Measurements from ENCODE around the gene GNA12.

The GNA12 gene

GRCh38 chr7:2796358-2797352, 47.5 kb downstream of the GNA12 start:
- Histone ChIP-seq H3K36me3 (ENCODE audit: control insufficient read depth in 1 of 2, insufficient read depth in 2 of 2, low read length in 2 of 2) (peaks cover 0 to 29% of the 10 kb centered on the region in 2 donors), H3K27ac (ENCODE audit: low read depth, low read length) (peak overlapping the region; percentile 52), H3K27me3 (ENCODE audit: control insufficient read depth in 1 of 2, insufficient read depth in 2 of 2, low read length in 2 of 2) (no peaks in the 10 kb centered on the region), H3K9ac (ENCODE audit: low read depth in 1 of 2, low read length in 2 of 2) (no peak overlapping the region), H3K9me3 (ENCODE audit: control insufficient read depth in 1 of 2, low read length in 2 of 2) (no peaks in the 10 kb centered on the region), H3K4me3 (ENCODE audit: low read depth in 1 of 2, low read length in 2 of 2) (no peak overlapping the region), H3K4me1 (ENCODE audit: control insufficient read depth in 1 of 2, insufficient read depth in 2 of 2, low read length in 2 of 2) (peaks cover 4 to 7% of the 10 kb centered on the region in 2 donors)

- Histone ChIP-seq H3K9ac (ENCODE audit: low read depth in 1 of 2, low read length in 2 of 2) (no peak overlapping the region), H3K9me3 (ENCODE audit: control insufficient read depth in 1 of 2, low read length in 2 of 2) (no peaks in the 10 kb centered on the region), H3K27ac (ENCODE audit: low read depth, low read length) (no peak overlapping the region), H3K4me3 (ENCODE audit: low read depth in 1 of 2, low read length in 2 of 2) (no peak overlapping the region), H3K27me3 (ENCODE audit: control insufficient read depth in 1 of 2, insufficient read depth in 2 of 2, low read length in 2 of 2) (no peaks in the 10 kb centered on the region), H3K4me1 (ENCODE audit: control insufficient read depth in 1 of 2, insufficient read depth in 2 of 2, low read length in 2 of 2) (peaks cover 0 to 4% of the 10 kb centered on the region in 2 donors), H3K36me3 (ENCODE audit: control insufficient read depth in 1 of 2, insufficient read depth in 2 of 2, low read length in 2 of 2) (peaks cover 0 to 29% of the 10 kb centered on the region in 2 donors)
These were observed 48.2 kb downstream of the GNA12 start for GRCh38 chr7:2795906-2796305.

GRCh38 chr7:2794836-2795636, 49.1 kb downstream of the GNA12 start:
- H3K27me3 ChIP-seq (ENCODE audit: control insufficient read depth in 1 of 2, insufficient read depth in 2 of 2, low read length in 2 of 2) = no peaks in the 10 kb centered on the region
- no peak overlapping the region for H3K4me3 ChIP-seq (ENCODE audit: low read depth in 1 of 2, low read length in 2 of 2)
- peaks cover 0 to 29% of the 10 kb centered on the region in 2 donors for H3K36me3 ChIP-seq (ENCODE audit: control insufficient read depth in 1 of 2, insufficient read depth in 2 of 2, low read length in 2 of 2)
- H3K4me1 ChIP-seq (ENCODE audit: control insufficient read depth in 1 of 2, insufficient read depth in 2 of 2, low read length in 2 of 2) = peaks cover 0 to 4% of the 10 kb centered on the region in 2 donors
- H3K9me3 ChIP-seq (ENCODE audit: control insufficient read depth in 1 of 2, low read length in 2 of 2) = no peaks in the 10 kb centered on the region
- H3K9ac ChIP-seq (ENCODE audit: low read depth in 1 of 2, low read length in 2 of 2) = no peak overlapping the region
- H3K27ac ChIP-seq (ENCODE audit: low read depth, low read length) = no peak overlapping the region

GRCh38 chr7:2792856-2793487, 51.1 kb downstream of the GNA12 start:
- Histone ChIP-seq H3K4me3 (ENCODE audit: low read depth in 1 of 2, low read length in 2 of 2) (no peak overlapping the region), H3K27ac (ENCODE audit: low read depth, low read length) (no peak overlapping the region), H3K9ac (ENCODE audit: low read depth in 1 of 2, low read length in 2 of 2) (no peak overlapping the region), H3K27me3 (ENCODE audit: control insufficient read depth in 1 of 2, insufficient read depth in 2 of 2, low read length in 2 of 2) (no peaks in the 10 kb centered on the region), H3K4me1 (ENCODE audit: control insufficient read depth in 1 of 2, insufficient read depth in 2 of 2, low read length in 2 of 2) (peaks cover 0 to 4% of the 10 kb centered on the region in 2 donors), H3K9me3 (ENCODE audit: control insufficient read depth in 1 of 2, low read length in 2 of 2) (no peaks in the 10 kb centered on the region), H3K36me3 (ENCODE audit: control insufficient read depth in 1 of 2, insufficient read depth in 2 of 2, low read length in 2 of 2) (peaks cover 0 to 37% of the 10 kb centered on the region in 2 donors)

GRCh38 chr7:2792235-2792634, 51.9 kb downstream of the GNA12 start:
- Histone ChIP-seq H3K36me3 (ENCODE audit: control insufficient read depth in 1 of 2, insufficient read depth in 2 of 2, low read length in 2 of 2) (peaks cover 0 to 37% of the 10 kb centered on the region in 2 donors), H3K9ac (ENCODE audit: low read depth in 1 of 2, low read length in 2 of 2) (no peak overlapping the region), H3K9me3 (ENCODE audit: control insufficient read depth in 1 of 2, low read length in 2 of 2) (no peaks in the 10 kb centered on the region), H3K4me1 (ENCODE audit: control insufficient read depth in 1 of 2, insufficient read depth in 2 of 2, low read length in 2 of 2) (peaks cover 0 to 4% of the 10 kb centered on the region in 2 donors), H3K4me3 (ENCODE audit: low read depth in 1 of 2, low read length in 2 of 2) (no peak overlapping the region), H3K27me3 (ENCODE audit: control insufficient read depth in 1 of 2, insufficient read depth in 2 of 2, low read length in 2 of 2) (no peaks in the 10 kb centered on the region), H3K27ac (ENCODE audit: low read depth, low read length) (no peak overlapping the region)

- H3K4me3 ChIP-seq (ENCODE audit: low read depth in 1 of 2, low read length in 2 of 2) = no peak overlapping the region
- no peak overlapping the region for H3K27ac ChIP-seq (ENCODE audit: low read depth, low read length)
- no peaks in the 10 kb centered on the region for H3K4me1 ChIP-seq (ENCODE audit: control insufficient read depth in 1 of 2, insufficient read depth in 2 of 2, low read length in 2 of 2)
- H3K9ac ChIP-seq (ENCODE audit: low read depth in 1 of 2, low read length in 2 of 2) = no peak overlapping the region
- no peaks in the 10 kb centered on the region for H3K27me3 ChIP-seq (ENCODE audit: control insufficient read depth in 1 of 2, insufficient read depth in 2 of 2, low read length in 2 of 2)
- no peaks in the 10 kb centered on the region for H3K9me3 ChIP-seq (ENCODE audit: control insufficient read depth in 1 of 2, low read length in 2 of 2)
- H3K36me3 ChIP-seq (ENCODE audit: control insufficient read depth in 1 of 2, insufficient read depth in 2 of 2, low read length in 2 of 2) = peaks cover 4 to 37% of the 10 kb centered on the region in 2 donors
These were observed 52.7 kb downstream of the GNA12 start for GRCh38 chr7:2791390-2791789.

GRCh38 chr7:2787251-2787951, 56.7 kb downstream of the GNA12 start:
- H3K4me1 ChIP-seq (ENCODE audit: control insufficient read depth in 1 of 2, insufficient read depth in 2 of 2, low read length in 2 of 2) = no peaks in the 10 kb centered on the region
- H3K9ac ChIP-seq (ENCODE audit: low read depth in 1 of 2, low read length in 2 of 2) = no peak overlapping the region
- H3K36me3 ChIP-seq (ENCODE audit: control insufficient read depth in 1 of 2, insufficient read depth in 2 of 2, low read length in 2 of 2) = peaks cover 4 to 14% of the 10 kb centered on the region in 2 donors
- no peak overlapping the region for H3K4me3 ChIP-seq (ENCODE audit: low read depth in 1 of 2, low read length in 2 of 2)
- no peaks in the 10 kb centered on the region for H3K27me3 ChIP-seq (ENCODE audit: control insufficient read depth in 1 of 2, insufficient read depth in 2 of 2, low read length in 2 of 2)
- no peaks in the 10 kb centered on the region for H3K9me3 ChIP-seq (ENCODE audit: control insufficient read depth in 1 of 2, low read length in 2 of 2)
- no peak overlapping the region for H3K27ac ChIP-seq (ENCODE audit: low read depth, low read length)

GRCh38 chr7:2786607-2787116, 57.4 kb downstream of the GNA12 start:
- H3K4me3 ChIP-seq (ENCODE audit: low read depth in 1 of 2, low read length in 2 of 2) = no peak overlapping the region
- H3K9ac ChIP-seq (ENCODE audit: low read depth in 1 of 2, low read length in 2 of 2) = no peak overlapping the region
- peaks cover 4 to 7% of the 10 kb centered on the region in 2 donors for H3K36me3 ChIP-seq (ENCODE audit: control insufficient read depth in 1 of 2, insufficient read depth in 2 of 2, low read length in 2 of 2)
- H3K27me3 ChIP-seq (ENCODE audit: control insufficient read depth in 1 of 2, insufficient read depth in 2 of 2, low read length in 2 of 2) = no peaks in the 10 kb centered on the region
- no peaks in the 10 kb centered on the region for H3K4me1 ChIP-seq (ENCODE audit: control insufficient read depth in 1 of 2, insufficient read depth in 2 of 2, low read length in 2 of 2)
- H3K27ac ChIP-seq (ENCODE audit: low read depth, low read length) = no peak overlapping the region
- no peaks in the 10 kb centered on the region for H3K9me3 ChIP-seq (ENCODE audit: control insufficient read depth in 1 of 2, low read length in 2 of 2)

GRCh38 chr7:2785071-2785500, 59.0 kb downstream of the GNA12 start:
- Histone ChIP-seq H3K36me3 (ENCODE audit: control insufficient read depth in 1 of 2, insufficient read depth in 2 of 2, low read length in 2 of 2) (peaks cover 4 to 7% of the 10 kb centered on the region in 2 donors), H3K27ac (ENCODE audit: low read depth, low read length) (no peak overlapping the region), H3K9me3 (ENCODE audit: control insufficient read depth in 1 of 2, low read length in 2 of 2) (no peaks in the 10 kb centered on the region), H3K27me3 (ENCODE audit: control insufficient read depth in 1 of 2, insufficient read depth in 2 of 2, low read length in 2 of 2) (no peaks in the 10 kb centered on the region), H3K9ac (ENCODE audit: low read depth in 1 of 2, low read length in 2 of 2) (no peak overlapping the region), H3K4me3 (ENCODE audit: low read depth in 1 of 2, low read length in 2 of 2) (no peak overlapping the region), H3K4me1 (ENCODE audit: control insufficient read depth in 1 of 2, insufficient read depth in 2 of 2, low read length in 2 of 2) (no peaks in the 10 kb centered on the region)

All from duodenal mucosa (tissue), 2 donors.